Measurements from ENCODE around the gene SLC38A2.

SLC38A2 gene

GRCh38 chr12:46366771-46367170, 5.8 kb downstream of the SLC38A2 start:
- no peak overlapping the region for H3K4me3 ChIP-seq (ENCODE audit: low read length)
- TF ChIP-seq ZNF274 (IDR thresholded peaks at IDR 0.05; ENCODE audit: low read depth, low read length): no peak

GRCh38 chr12:46365951-46366379, 6.6 kb downstream of the SLC38A2 start:
- TF ChIP-seq ZNF274 (IDR thresholded peaks at IDR 0.05; ENCODE audit: low read depth, low read length): no peak
- no peak overlapping the region; the same call in 1 of the 2 replicates for H3K4me3 ChIP-seq (ENCODE audit: low read length)

- no peak for TF ChIP-seq ZNF274 (IDR thresholded peaks at IDR 0.05; ENCODE audit: low read depth, low read length)
- H3K4me3 ChIP-seq (ENCODE audit: low read length): no peak overlapping the region
Observed at GRCh38 chr12:46364777-46365580, 7.6 kb downstream of the SLC38A2 start.

- H3K4me3 ChIP-seq (ENCODE audit: low read length): no peak overlapping the region; the same call in 1 of the 2 replicates
- no peak for TF ChIP-seq ZNF274 (IDR thresholded peaks at IDR 0.05; ENCODE audit: low read depth, low read length)
Observed at GRCh38 chr12:46364300-46364696, 8.3 kb downstream of the SLC38A2 start.

- TF ChIP-seq ZNF274 (IDR thresholded peaks at IDR 0.05; ENCODE audit: low read depth, low read length): no peak
- H3K4me3 ChIP-seq (ENCODE audit: low read length): no peak overlapping the region; the same call in 1 of the 2 replicates
Observed at GRCh38 chr12:46363582-46364299, 8.8 kb downstream of the SLC38A2 start.

- H3K4me3 ChIP-seq (ENCODE audit: low read length): no peak overlapping the region
- no peak for TF ChIP-seq ZNF274 (IDR thresholded peaks at IDR 0.05; ENCODE audit: low read depth, low read length)
Observed at GRCh38 chr12:46362895-46363581, 9.5 kb downstream of the SLC38A2 start.

- no peak for TF ChIP-seq ZNF274 (IDR thresholded peaks at IDR 0.05; ENCODE audit: low read depth, low read length)
- no peak overlapping the region for H3K4me3 ChIP-seq (ENCODE audit: low read length)
Observed at GRCh38 chr12:46361667-46362034, 10.9 kb downstream of the SLC38A2 start.

GRCh38 chr12:46360908-46361666, 11.5 kb downstream of the SLC38A2 start:
- no peak for TF ChIP-seq ZNF274 (IDR thresholded peaks at IDR 0.05; ENCODE audit: low read depth, low read length)
- no peak overlapping the region for H3K4me3 ChIP-seq (ENCODE audit: low read length)

- H3K4me3 ChIP-seq (ENCODE audit: low read length): no peak overlapping the region
- TF ChIP-seq ZNF274 (IDR thresholded peaks at IDR 0.05; ENCODE audit: low read depth, low read length): no peak
Observed at GRCh38 chr12:46360370-46360769, 12.2 kb downstream of the SLC38A2 start.

GRCh38 chr12:46359667-46360280, 12.8 kb downstream of the SLC38A2 start:
- TF ChIP-seq ZNF274 (IDR thresholded peaks at IDR 0.05; ENCODE audit: low read depth, low read length): no peak

GRCh38 chr12:46358791-46359666, 13.5 kb downstream of the SLC38A2 start:
- no peak for TF ChIP-seq ZNF274 (IDR thresholded peaks at IDR 0.05; ENCODE audit: low read depth, low read length)
- H3K4me3 ChIP-seq (ENCODE audit: low read length): no peak overlapping the region

More at GRCh38 chr12:46359667-46360280, 12.8 kb downstream of the SLC38A2 start:
- no peak overlapping the region for H3K4me3 ChIP-seq (ENCODE audit: low read length)

- TF ChIP-seq ZNF274 (IDR thresholded peaks at IDR 0.05; ENCODE audit: low read depth, low read length): no peak
- H3K4me3 ChIP-seq (ENCODE audit: low read length): no peak overlapping the region
Observed at GRCh38 chr12:46358325-46358700, 14.3 kb downstream of the SLC38A2 start.
